Measurements from ENCODE around the gene OSBPL2.

OSBPL2 gene

DNA sequence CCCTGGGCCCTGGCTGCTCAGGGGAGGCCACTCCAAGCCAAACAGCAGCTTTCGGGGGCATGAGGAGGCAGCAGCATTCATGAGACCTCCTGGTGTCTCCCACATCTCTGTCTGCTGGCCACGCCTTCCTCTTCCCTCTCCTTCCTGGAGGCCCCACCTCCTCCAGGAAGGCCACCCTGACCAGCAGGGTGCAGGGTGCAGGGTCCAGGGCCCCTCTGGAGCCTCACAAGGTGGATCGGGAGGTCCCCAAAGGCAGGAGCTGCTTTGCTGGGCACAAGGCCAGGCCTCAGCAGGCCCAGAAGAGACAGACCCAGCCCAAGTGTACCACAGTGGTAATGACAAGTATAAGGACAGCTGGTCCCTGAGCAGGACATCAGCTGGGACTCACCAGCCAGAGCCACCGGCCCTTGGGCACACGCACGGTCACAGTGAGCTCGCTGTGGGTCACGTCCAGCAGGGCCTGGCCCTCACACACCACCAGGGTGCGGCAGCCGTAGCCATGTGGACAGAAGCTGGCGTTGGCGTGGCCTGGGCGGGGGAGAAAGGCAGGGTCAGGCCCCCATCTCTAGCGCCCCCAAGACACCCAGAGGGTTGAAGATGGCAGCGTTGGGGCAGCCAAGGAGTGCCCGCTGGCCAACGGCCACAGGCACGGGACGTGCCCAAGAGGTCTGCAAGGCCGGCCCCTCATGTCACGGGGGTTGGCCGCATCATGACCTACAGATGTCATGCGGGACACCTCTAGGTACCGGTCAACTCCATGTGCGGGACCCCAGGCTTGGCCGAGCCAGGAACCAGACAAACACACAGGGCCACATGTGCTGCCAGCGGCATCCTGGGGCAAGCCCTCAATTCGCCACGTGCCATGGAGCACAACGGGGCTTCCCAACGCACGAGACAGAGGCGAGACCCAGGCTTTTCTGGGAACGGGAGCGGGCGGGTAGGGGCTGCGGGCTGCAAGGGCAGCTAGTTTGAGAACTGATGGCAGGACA, 91.4 kb downstream of the OSBPL2 start:
- DNase-seq = no peak

DNA sequence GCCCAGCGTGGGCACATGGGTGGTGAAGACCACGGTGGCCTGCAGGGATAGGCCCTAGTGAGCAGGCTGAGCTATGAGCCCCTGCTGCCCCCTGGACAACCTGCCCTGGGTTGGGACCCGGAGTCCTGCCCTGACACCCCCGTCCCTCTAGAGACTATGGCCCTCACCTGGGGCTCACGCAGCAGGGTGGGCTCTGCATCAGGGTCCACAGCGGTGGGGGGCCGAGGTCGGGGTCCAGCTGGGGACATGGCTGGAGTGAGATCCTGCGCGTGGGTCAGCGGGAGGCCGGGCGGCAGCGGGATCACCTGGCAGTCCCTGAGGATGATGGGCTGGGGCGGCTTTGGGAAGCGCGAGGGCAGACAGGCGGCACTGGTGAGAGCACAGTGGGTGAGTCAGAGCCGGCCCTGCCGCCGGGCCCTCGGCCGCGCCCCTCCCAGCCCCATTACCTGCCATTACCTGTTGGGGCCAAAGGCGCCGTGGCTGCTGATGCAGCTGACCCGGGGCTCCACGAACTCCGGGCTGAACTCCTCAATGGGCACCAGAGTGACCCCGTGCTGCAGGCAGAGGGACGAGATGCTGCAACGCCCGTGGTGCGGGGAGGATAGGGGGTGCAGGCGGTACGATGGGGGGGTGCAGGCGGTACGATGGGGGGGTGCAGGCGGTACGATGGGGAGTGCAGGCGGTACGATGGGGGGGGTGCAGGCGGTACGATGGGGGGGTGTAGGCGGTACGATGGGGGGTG, 92.4 kb downstream of the OSBPL2 start:
- no peak for DNase-seq

DNA sequence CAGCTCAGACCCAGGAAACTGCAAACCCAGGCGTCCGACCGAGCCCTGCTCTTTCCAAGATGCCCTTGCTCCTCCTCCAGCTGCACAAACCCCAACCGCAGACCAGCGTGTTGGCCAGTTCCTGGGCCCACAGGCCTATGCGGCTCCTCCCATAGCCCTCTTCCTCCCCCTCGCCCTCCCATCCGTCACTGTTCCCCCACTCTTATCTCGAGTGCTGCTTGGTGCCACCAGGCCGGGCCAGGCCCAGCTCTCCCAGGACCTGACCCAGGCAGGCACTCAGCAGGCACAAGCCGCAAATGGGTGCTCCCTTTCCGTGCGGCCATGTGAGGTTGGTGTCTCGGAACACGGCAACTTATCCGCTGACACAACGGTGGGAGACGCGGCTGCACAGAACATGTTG, 93.0 kb downstream of the OSBPL2 start:
- DNase-seq = no peak

DNA sequence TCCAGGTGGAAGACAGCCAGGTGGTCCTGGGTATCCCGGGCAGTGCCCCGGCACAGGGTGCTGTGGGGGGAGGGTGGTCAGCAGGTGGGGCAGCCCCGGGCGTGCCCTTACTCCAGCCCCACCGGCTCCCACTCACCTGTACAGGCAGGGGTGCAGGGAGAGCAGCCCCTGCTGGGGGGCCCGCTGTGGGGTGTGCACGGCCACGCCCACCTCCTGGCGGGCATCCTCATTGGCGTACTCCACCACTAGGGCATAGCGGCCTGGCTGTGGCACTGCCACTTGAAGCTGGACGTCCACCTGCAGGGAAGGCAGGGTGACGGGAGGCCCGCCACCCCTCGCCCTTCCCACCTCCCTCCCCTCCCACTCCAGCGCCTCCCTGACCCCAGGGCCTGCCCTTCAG, 94.1 kb downstream of the OSBPL2 start:
- no peak for DNase-seq

DNA sequence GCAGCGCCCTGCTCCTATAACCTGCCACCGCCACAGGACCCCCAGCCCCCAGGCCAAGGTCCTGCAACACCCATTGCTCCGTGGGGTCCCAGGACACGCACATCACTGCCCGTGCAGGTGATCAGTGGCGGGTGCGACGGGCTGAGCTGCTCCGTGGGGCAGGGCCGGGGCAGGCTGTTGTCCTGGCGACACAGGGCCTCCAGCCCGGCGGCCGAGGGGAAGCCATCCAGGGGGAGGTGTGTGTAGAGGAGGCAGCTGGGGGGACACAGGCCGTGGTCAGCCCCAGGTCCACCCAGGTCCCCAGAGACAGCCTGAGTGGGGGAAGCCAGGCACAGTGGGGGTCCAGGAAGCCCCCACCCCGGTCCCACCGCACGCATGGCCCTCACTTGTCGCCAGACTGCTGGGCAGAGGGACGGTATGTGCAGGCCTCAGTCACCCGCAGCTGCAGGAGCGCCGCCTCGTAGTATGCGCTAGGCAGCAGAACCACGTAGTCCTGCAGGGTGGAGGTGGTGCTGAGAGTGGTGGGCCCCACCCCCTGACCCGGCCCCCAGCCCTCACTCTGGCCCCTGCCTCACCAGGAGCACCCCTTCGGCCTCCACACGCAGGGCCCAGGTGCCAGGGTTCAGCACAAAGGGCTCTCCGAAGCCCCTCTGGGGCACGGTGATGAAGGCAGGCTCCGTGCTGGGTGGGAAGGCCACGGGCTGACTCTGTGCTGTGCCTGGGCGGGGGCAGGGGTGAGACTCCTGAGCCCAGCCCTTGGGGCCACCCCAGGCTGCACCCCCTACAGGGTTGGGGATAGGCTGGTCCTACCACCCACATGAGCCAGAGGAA, 94.9 kb downstream of the OSBPL2 start:
- no peak for DNase-seq

DNA sequence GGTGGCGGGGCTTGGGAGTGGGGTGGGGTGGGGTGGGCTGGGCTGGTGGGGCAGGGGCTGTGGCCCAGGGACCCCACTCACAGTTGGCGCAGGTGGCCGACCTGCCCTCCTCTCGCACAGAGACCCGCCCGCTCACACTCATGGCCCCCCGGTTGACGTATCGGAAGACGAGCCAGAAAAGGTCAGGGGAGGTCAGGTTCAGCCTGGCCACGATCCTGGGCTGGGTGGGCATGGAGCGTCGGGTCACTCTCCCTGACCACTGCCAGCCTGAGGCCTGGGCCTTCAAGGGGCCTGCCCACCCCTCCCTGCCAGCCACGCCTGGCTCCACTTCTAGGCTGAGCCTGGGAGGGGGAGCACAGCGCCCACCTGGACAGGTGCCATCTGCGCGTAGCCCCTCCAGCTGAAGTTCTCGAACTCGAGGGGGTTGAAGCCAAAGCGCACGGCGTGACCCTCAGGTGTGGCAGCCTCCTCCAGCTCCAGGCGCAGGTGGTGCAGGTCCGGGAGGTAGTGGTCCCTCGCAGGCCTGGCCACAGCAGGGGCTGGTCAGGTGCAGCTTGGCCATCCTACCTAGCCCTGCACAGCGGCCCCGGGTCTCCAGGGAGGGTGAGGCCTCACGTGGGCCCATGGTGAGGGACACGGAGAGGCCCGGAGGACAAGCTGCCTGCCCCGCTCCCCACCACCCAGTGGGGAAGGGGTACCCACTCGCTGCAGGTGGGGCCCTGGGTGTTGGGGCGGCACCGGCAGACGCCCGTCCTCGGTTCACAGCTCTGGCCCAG, 95.7 kb downstream of the OSBPL2 start:
- DNase-seq = no peak

DNA sequence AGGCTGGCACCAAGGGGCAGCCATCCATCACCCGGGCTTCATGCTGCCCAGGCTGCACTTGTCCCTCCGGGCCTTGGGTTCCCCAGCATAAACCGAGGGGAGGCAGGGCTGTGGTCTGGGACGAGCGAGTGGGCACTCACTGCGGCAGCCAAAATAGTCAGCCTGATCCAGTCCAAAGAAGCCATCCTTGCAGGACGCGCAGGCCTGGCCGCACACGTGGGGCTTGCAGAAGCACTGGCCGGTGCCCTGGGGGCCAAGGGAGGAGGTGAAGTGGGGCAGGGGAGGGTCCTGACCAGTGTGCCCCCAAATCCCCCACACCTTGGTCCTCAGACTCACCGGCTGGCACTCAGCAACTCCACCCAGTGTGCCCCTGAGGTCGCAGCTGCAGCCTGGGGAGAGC, 96.6 kb downstream of the OSBPL2 start:
- DNase-seq = no peak

DNA sequence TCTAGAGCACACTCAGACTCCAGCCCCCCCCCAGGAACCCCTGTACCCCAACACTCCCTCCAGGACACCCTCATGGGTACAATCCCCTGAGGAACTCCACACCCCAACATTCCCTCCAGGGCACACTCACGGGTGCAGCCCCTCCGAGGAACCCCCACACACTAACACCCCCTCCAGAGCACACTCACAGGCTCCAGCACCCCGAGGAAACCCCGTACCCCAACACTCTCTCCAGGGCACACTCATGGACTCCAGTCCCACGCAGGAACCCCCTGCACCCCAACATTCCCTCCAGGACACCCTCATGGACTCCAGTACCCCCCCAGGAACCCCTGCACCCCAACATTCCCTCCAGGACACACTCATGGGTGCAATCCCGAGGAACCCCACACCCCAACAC, 97.2 kb downstream of the OSBPL2 start:
- DNase-seq = no peak

DNA sequence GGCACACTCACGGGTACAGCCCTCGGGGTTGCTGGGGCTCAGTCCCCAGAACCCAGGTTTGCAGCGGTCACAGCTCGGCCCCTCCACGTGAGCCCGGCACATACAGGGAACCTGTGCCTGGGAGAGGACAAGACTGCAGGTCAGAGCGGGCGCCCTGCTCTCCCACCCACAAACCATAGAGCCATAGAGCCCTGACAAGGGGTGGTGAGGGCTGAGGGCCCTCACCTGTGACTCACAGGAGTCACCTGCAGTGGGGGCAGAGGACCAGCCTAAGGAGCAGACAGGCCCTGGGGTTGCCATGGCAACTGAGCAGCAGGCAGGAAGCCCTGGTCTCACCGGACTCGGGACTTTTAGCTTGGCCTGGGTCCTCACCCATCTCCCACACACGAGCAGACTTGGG, 98.0 kb downstream of the OSBPL2 start:
- no peak for DNase-seq

DNA sequence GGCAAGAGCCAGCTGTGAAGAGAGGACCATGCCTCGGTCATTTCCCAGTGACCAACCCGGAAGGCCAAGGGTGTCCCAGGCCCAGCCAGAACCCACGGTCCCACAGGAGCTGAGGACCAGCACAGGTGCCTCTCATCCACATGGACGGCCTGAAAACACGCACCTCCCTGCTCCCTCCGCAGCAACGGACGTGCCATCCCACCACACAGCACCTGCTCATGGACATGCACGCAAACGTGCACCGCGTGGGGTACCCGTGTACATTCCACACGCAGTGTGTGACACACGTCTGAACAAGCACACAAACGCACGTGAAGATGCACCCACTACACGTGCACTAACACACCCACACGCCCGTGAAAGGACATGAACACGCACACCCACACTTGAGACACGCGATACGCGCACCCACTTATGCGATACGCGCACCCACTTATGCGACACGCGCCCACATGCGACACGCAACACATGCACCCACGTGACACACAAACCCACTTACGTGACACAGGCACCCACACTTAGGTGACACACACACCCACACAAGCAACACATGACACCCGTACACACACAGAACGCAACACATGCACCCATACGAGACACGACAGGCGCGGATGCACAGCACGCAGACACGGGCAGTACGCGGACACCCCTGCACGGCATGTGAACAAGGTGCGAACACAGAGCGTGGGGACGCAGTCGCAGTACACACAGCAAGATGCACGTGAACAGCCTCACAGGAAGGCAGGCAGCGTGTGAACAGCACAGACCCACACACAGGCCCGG, 98.6 kb downstream of the OSBPL2 start:
- no peak for DNase-seq

DNA sequence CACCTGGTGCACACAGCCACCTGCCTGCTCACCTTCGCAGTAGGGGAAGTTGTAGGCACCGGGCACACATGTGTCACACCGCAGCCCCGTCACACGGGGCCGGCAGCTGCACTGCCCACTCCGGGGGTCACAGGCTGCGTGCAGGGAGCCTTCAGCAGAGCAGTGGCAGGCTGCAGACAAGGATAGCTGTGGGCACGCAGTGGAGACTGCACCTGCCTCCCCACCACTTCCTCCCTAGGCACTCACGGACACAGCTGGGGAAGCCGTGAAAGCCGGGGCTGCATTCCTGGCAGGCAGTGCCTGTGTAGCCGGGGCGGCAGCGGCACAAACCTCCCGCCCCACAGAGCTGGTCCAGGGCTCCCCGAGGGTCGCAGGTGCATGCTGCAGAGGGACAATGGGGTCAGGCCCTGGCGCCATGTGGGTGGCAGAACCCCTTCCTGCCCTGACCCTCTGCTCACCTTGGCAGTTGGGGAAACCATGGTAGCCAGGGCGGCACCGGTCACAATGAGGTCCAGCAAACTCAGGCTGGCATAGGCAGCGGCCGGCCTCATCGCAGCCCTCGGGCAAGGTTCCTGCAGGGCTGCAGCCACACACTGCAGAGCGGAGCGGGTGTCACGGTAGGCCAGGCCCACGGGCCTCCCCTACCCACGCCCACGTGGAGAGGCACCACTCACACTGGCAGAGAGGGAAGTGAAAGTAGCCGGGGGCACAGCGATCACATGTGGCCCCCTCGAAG, 99.4 kb downstream of the OSBPL2 start:
- no peak for DNase-seq

DNA sequence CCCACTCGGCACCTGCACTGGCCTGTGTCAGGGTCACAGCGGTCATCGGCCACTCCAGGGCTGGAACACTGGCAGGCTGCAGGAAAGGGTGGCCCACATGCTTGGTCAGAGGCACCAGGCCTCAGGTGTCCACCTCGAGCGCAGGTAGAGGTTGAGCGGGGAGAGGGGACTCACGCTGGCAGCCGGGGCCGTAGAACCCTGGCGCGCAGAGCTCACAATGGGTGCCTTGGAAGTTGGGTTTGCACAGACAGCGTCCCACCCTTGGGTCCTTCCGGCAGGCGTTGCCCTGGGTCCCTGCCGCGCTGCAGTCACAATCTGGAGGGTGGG, 99.9 kb downstream of the OSBPL2 start:
- no peak for DNase-seq

DNA sequence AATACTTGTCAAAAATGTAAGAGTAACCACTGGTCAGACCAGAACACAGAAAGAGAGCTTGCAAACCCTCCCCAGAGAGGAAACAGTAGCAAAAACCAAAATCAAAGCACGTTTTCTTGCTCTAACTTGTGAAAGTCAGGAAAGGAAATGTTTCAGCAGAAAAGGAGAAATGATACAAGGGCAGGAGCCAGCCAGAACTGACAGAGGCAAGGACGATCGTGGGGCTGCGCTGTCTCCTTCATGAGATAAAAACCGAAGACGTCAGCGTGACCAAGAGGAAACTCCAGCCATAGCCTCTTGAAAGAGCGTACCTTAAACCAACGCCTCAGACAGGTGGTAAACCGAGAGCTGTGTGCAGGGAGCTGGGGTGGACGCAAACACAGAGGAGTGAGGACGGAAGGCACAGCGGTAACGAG, 101.3 kb downstream of the OSBPL2 start:
- DNase-seq = no peak

DNA sequence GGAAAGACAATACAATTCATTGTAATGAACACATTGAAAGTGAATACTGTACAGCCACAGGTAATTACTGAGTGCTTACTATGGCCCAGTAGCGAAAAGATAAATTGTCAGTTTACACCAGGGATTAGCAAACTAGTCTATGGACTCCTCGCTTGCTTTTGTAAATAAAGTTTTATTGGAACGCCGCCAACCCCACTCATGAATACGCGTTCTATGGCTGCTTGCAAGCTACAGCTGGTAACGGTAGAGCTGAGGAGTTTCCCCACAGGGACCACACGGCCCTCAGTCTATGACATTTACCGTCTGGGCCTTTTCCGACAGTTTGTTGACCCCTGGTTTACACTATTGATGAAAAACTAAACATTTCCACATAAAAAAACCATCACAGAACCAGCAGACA, 104.6 kb downstream of the OSBPL2 start:
- no peak for DNase-seq

DNA sequence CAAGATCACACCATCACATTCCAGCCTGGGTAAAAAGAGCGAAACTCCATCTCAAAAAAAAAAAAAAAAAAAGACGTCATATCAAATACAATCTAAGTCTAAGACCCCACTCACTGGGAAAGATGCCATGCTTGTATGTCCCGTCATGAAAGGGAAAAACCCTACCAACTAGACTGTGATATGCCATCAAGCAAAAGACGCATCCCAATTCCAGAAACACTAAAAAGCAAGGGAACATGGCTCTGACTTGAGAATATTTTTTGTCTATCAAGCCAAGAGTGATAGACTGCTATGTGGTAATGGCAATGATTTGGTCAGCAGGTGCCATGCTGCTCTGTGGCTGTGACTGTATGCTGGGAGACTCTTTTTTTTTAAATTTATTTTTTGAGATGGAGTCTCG, 105.8 kb downstream of the OSBPL2 start:
- DNase-seq = no peak

DNA sequence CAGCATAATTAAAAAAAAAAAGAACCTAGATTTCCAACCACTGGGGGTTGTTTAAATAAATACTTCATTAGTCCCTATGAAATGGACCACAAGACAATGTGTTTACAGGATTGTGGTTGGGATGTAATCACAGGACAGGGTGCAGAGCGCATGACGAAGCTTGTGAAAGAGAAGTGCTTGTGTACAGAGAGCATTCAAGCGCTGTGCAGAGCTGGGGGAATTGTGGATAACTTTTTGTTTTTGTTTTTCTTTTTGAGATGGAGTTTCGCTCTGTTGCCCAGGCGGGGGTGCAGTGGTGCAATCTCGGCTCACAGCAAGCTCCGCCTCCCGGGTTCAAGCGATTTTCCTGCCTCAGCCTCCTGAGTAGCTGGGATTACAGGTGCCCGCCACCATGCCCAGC, 106.5 kb downstream of the OSBPL2 start:
- no peak for DNase-seq

Data from central memory CD4-positive, alpha-beta T cell (primary cell).